GM12878 (cell line): ENCODE results near the gene RNASE9. TPM values are rescaled to one million over a fixed set of nuclear protein-coding genes. Genes with fewer than 3 reads are reported as not detected.

Experiments used
- ATAC-seq: fragments of 200-7000 bp; cut with Tn5 transposase; 3 replicates; pipeline ENCODE4 v1.9.1; 2020; ENCODE audit warnings: mild to moderate bottlenecking, moderate library complexity
- BruUV-seq: library from RNA; stranded (reverse); fragments of 400-500 nt; replicated peaks from 2 replicates; lab custom pipeline; 2021; lab: Mats Ljungman, UMichigan
- CTCF ChIA-PET: fragments of 300-600 bp; sonication (Branson Sonifier 250); formaldehyde crosslinking; extraction: SDS; loops from one replicate; lab custom pipeline; 2021; ENCODE audit warnings: inconsistent platforms; lab: Yijun Ruan, JAX
- POLR2A ChIA-PET: fragments of 350-600 bp; formaldehyde crosslinking; extraction: SDS; loops from one replicate; lab custom pipeline; 2021; ENCODE audit warnings: inconsistent platforms; lab: Charles Lee
- RAD21 ChIA-PET: fragments of 300-600 bp; sonication (Branson Sonifier 250); formaldehyde crosslinking; loops from one replicate; lab custom pipeline; 2023; ENCODE audit warnings: antibody characterized with exemption; ENCODE audit not compliant: unreplicated experiment; lab: Charles Lee
- SMC1A ChIA-PET: fragments of 300-600 bp; sonication (Branson Sonifier 250); formaldehyde crosslinking; loops from one replicate; lab custom pipeline; 2023; ENCODE audit not compliant: unreplicated experiment, uncharacterized antibody; lab: Charles Lee
- DNase-seq: peaks from one replicate; pipeline ENCODE4 v3.0.0-alpha.2; 2011; ENCODE audit warnings: low read depth, low spot score
- FAIRE-seq: peaks from 3 replicates; lab custom pipeline; 2011; peaks lifted over from hg19 to GRCh38; lab: Jason Lieb, UNC
- H2AFZ ChIP-seq: 2 replicates; pipeline ENCODE4 v1.6.0; 2011; ENCODE audit warnings: low read depth, low read length, control low read depth; ENCODE audit not compliant: control insufficient read depth
- H3K27ac ChIP-seq: 2 replicates; pipeline ENCODE4 v1.5.1; 2011; ENCODE audit warnings: control low read depth; ENCODE audit not compliant: control insufficient read depth, insufficient read depth
- H3K27me3 ChIP-seq, 2 experiments: replicated peaks in 1 of 2; 2 replicates each; pipeline versions ENCODE4 v1.6.0 to v1.6.1; 2011; ENCODE audit warnings: low read length in 1 of 2; ENCODE audit not compliant: control insufficient read depth in 2 of 2, insufficient read depth in 2 of 2
- H3K36me3 ChIP-seq, 2 experiments: 2 replicates each; pipeline ENCODE4 v1.5.1; 2011; ENCODE audit warnings: low read length in 1 of 2; ENCODE audit not compliant: control insufficient read depth in 2 of 2, insufficient read depth in 2 of 2
- H3K4me1 ChIP-seq: 2 replicates; pipeline ENCODE4 v1.6.1; 2011; ENCODE audit warnings: mild to moderate bottlenecking, low read length, moderate library complexity, mixed read lengths; ENCODE audit not compliant: control insufficient read depth, insufficient read depth
- H3K4me2 ChIP-seq: 2 replicates; pipeline ENCODE4 v1.6.0; 2011; ENCODE audit warnings: control low read depth; ENCODE audit not compliant: control insufficient read depth, insufficient read depth
- H3K4me3 ChIP-seq: fragments of 200-600 bp; sonication (generic); 2 replicates; pipeline ENCODE4 v1.5.1; 2016
- H3K79me2 ChIP-seq: 2 replicates; pipeline ENCODE4 v1.6.0; 2011; ENCODE audit warnings: low read length; ENCODE audit not compliant: control insufficient read depth, insufficient read depth
- H3K9ac ChIP-seq: 2 replicates; pipeline ENCODE4 v1.8.0; 2011; ENCODE audit warnings: low read length, control low read depth, mixed read lengths; ENCODE audit not compliant: control insufficient read depth, insufficient read depth
- H3K9me3 ChIP-seq: replicated peaks from 3 replicates; pipeline ENCODE4 v1.5.1; 2011; ENCODE audit warnings: mild to moderate bottlenecking, low read length; ENCODE audit not compliant: control insufficient read depth, insufficient read depth
- H4K20me1 ChIP-seq: 2 replicates; pipeline ENCODE4 v1.6.0; 2011; ENCODE audit not compliant: control insufficient read depth, insufficient read depth
- ASH2L ChIP-seq: fragments of 300-600, 200-600 bp; sonication (generic); IDR thresholded peaks from 2 replicates; pipeline ENCODE4 v1.6.1; 2017; ENCODE audit warnings: low read depth, mild to moderate bottlenecking, borderline replicate concordance
- CBX5 ChIP-seq: sonication (generic); IDR thresholded peaks from 2 replicates; pipeline ENCODE4 v1.6.1; 2016; ENCODE audit warnings: low read depth, moderate library complexity, mild to moderate bottlenecking, inconsistent platforms
- CHD1 ChIP-seq: IDR thresholded peaks from 2 replicates; pipeline ENCODE4 v1.6.1; 2012; ENCODE audit warnings: low read depth, low read length, improper control_type of control experiment
- CHD4 ChIP-seq: fragments of 200-600 bp; sonication (generic); IDR thresholded peaks from 2 replicates; pipeline ENCODE4 v1.6.1; 2016; ENCODE audit warnings: mild to moderate bottlenecking
- MYC ChIP-seq: IDR thresholded peaks from 2 replicates; pipeline ENCODE4 v1.6.1; 2011; ENCODE audit warnings: mild to moderate bottlenecking, low read length, moderate library complexity, inconsistent platforms; ENCODE audit not compliant: insufficient read depth, insufficient replicate concordance, insufficient read length, severe bottlenecking
- NFYA ChIP-seq: IDR thresholded peaks from 2 replicates; pipeline ENCODE4 v1.6.1; 2011; ENCODE audit warnings: low read depth, mild to moderate bottlenecking, low read length, improper control_type of control experiment, borderline replicate concordance
- NR2C1 ChIP-seq: fragments of 450-650 bp; IDR thresholded peaks from 2 replicates; pipeline ENCODE4 v1.6.1; 2017; ENCODE audit warnings: antibody characterized with exemption, mild to moderate bottlenecking, moderate library complexity
- NRF1 ChIP-seq: conservative IDR thresholded peaks from 2 replicates; pipeline ENCODE4 v1.6.1; 2011; ENCODE audit warnings: mild to moderate bottlenecking, low read depth, low read length, improper control_type of control experiment
- POU2F2 ChIP-seq: IDR thresholded peaks from 3 replicates; pipeline ENCODE4 v1.6.1; 2011; ENCODE audit warnings: low read depth, mild to moderate bottlenecking, low read length, borderline replicate concordance
- RAD21 ChIP-seq: IDR thresholded peaks from 2 replicates; pipeline ENCODE4 v1.6.1; 2011; ENCODE audit warnings: mild to moderate bottlenecking, low read depth, low read length, moderate library complexity; ENCODE audit not compliant: insufficient read depth
- SIN3A ChIP-seq: IDR thresholded peaks from 2 replicates; pipeline ENCODE4 v1.6.1; 2012; ENCODE audit warnings: low read depth, low read length, improper control_type of control experiment
- SIX5 ChIP-seq: IDR thresholded peaks from 2 replicates; pipeline ENCODE4 v1.6.1; 2011; ENCODE audit warnings: mild to moderate bottlenecking, low read depth, low read length, moderate library complexity; ENCODE audit not compliant: severe bottlenecking
- TAF1 ChIP-seq: IDR thresholded peaks from 2 replicates; pipeline ENCODE4 v1.6.1; 2011; ENCODE audit warnings: mild to moderate bottlenecking, low read depth, low read length, borderline replicate concordance
- TARDBP ChIP-seq: IDR thresholded peaks from 2 replicates; pipeline ENCODE4 v1.6.1; 2016; ENCODE audit warnings: borderline replicate concordance
- TCF7 ChIP-seq: IDR thresholded peaks from 2 replicates; pipeline ENCODE4 v1.6.1; 2014; ENCODE audit warnings: antibody characterized with exemption, borderline replicate concordance
- ZBED1 ChIP-seq: IDR thresholded peaks from 2 replicates; pipeline ENCODE4 v1.6.1; 2016; ENCODE audit warnings: borderline replicate concordance
- WGBS: methylation state at CpG from one replicate; pipeline ENCODE4 v1.1.6; 2016; ENCODE audit warnings: low lambda C conversion rate; ENCODE audit not compliant: insufficient replicate concordance, insufficient coverage; ENCODE audit errors: missing lambda C conversion rate; 5-methylcytosine and 5-hydroxymethylcytosine counted together
- in situ Hi-C: fragments of 300-500 bp; cut with MboI; formaldehyde crosslinking; loops from 9 replicates; pipeline ENCODE4 v1.14.3; 2018; ENCODE audit warnings: mixed read lengths
- intact Hi-C: fragments of 100-400 bp; cut with micrococcal nuclease; formaldehyde crosslinking; loops from one replicate; pipeline ENCODE4 v1.14.2; 2022; ENCODE audit not compliant: unreplicated experiment
- polyA plus RNA-seq, 11 experiments: library from polyadenylated mRNA; depleted of rRNA in 4 of 11; unstranded in 6 of 11; stranded (reverse) in 5 of 11; fragments of >200 nt; fragmentation: Nextera tagmentation in 4 of 11; fragmentation: Illumina TruSeq in 1 of 11; extraction: Ambion mirVana in 4 of 11; extraction: Trizol in 1 of 11; gene quantifications; 1 replicate in 1 of 11; 2 replicates in 10 of 11; pipeline versions ENCODE4 v1.2.1 to v1.2.3, GENCODE V29; 2011 to 2016; ENCODE audit warnings: inconsistent platforms in 2 of 11, missing spikeins in 2 of 11, low read depth in 1 of 11
- total RNA-seq, 4 experiments: library from RNA; depleted of rRNA in 3 of 4; stranded (reverse); fragments of >200 nt in 3 of 4; fragmentation: Illumina TruSeq in 1 of 4; extraction: Trizol in 1 of 4; gene quantifications; 2 replicates each; pipeline versions ENCODE4 v1.2.1 to v1.2.3, GENCODE V29; 2013 to 2021
- TF ChIP-seq, protein P1 (sequence below): IDR thresholded peaks from 2 replicates; pipeline ENCODE4 v1.6.1; 2011; ENCODE audit warnings: low read depth, mild to moderate bottlenecking, low read length, moderate library complexity, borderline replicate concordance; ENCODE audit errors: extremely low read depth
- TF ChIP-seq, protein P2 (sequence below): fragments of 450-650 bp; IDR thresholded peaks from 2 replicates; pipeline ENCODE4 v1.6.1; 2018; ENCODE audit warnings: mild to moderate bottlenecking, low read depth, moderate library complexity; ENCODE audit not compliant: partially characterized antibody

Gene RNASE9
- total and polyA plus RNA-seq, 10 of the 15 experiments (the other 5 are each of a cell fraction or from before 2014, with no cell fraction given), result not detected

DNA sequence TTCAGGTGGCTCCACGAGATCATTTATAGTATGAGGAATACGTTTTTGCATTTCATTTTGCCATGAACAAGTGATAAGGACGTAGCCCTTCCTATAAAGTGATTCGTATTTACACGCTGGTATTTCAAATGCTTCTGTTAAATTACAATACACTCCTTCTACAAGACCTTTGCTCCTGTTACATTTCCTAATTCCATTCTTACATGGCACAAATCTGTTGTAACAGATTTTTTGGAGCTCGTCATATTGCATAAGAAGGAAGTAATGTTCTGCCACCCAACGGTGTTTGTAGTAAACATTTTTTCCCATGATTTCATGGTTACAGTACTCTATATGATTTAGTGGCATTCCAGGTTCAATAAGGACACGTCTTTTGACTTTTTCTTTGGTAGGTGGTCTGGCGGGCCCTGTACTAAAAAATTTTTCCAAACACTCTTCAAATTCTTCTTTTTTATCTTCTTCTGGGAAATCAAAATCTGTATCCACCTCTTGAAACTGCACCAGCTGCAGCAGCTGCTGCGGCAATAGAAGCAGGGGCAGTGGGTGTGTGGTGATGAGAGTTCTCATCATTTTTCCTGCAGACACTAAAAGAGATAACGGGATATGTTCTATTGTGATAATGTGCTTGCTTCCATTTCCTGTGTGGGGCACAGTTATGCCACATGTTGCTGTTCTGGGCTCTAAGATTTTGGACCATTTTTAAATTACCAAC is 4.2 kb downstream of the RNASE9 start:
- TF ChIP-seq ASH2L (no peak), NRF1 (no peak), TCF7 (no peak), TARDBP (no peak), SIX5 (no peak), CBX5 (no peak), CHD1 (no peak), NR2C1 (no peak), ZBED1 (no peak), RAD21 (no peak), POU2F2 (no peak), CHD4 (no peak), TAF1 (no peak), MYC (no peak), SIN3A (no peak), NFYA (no peak)
- TF ChIP-seq, protein P1, sequence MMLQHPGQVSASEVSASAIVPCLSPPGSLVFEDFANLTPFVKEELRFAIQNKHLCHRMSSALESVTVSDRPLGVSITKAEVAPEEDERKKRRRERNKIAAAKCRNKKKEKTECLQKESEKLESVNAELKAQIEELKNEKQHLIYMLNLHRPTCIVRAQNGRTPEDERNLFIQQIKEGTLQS, result no peak
- TF ChIP-seq, protein P2, sequence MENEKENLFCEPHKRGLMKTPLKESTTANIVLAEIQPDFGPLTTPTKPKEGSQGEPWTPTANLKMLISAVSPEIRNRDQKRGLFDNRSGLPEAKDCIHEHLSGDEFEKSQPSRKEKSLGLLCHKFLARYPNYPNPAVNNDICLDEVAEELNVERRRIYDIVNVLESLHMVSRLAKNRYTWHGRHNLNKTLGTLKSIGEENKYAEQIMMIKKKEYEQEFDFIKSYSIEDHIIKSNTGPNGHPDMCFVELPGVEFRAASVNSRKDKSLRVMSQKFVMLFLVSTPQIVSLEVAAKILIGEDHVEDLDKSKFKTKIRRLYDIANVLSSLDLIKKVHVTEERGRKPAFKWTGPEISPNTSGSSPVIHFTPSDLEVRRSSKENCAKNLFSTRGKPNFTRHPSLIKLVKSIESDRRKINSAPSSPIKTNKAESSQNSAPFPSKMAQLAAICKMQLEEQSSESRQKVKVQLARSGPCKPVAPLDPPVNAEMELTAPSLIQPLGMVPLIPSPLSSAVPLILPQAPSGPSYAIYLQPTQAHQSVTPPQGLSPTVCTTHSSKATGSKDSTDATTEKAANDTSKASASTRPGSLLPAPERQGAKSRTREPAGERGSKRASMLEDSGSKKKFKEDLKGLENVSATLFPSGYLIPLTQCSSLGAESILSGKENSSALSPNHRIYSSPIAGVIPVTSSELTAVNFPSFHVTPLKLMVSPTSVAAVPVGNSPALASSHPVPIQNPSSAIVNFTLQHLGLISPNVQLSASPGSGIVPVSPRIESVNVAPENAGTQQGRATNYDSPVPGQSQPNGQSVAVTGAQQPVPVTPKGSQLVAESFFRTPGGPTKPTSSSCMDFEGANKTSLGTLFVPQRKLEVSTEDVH, result no peak
- WGBS, result 36% methylated on average over 11 of the region's 11 CpGs
- DNase-seq (no peak), ATAC-seq (no peak), FAIRE-seq (no peak)
- ChIA-PET CTCF (no interaction called here), RAD21 (no interaction called here), SMC1A (no interaction called here), POLR2A (no interaction called here)
- Histone ChIP-seq H3K36me3 (no peaks in the 10 kb centered on the region), H3K27me3 (no peaks in the 10 kb centered on the region), H3K4me1 (no peaks in the 10 kb centered on the region), H3K4me2 (no peak overlapping the region), H2AFZ (no peak overlapping the region), H3K9ac (no peak overlapping the region), H4K20me1 (no peaks in the 10 kb centered on the region), H3K27ac (no peak overlapping the region), H3K4me3 (no peak overlapping the region), H3K79me2 (no peaks in the 10 kb centered on the region), H3K9me3 (no peaks in the 10 kb centered on the region)
- in situ Hi-C loops (no loop called here), intact Hi-C loops (no loop called here)
- BruUV-seq, result no TSS peak
